GM18867 (cell line): ENCODE data around the gene TNS4.

ENCODE experiments used
- ATAC-seq: cut with Tn5 transposase; IDR thresholded peaks from one replicate; pipeline ENCODE4 v1.9.1; 2021; ENCODE audit warnings: mild to moderate bottlenecking, moderate library complexity; ENCODE audit not compliant: unreplicated experiment

Gene TNS4

DNA sequence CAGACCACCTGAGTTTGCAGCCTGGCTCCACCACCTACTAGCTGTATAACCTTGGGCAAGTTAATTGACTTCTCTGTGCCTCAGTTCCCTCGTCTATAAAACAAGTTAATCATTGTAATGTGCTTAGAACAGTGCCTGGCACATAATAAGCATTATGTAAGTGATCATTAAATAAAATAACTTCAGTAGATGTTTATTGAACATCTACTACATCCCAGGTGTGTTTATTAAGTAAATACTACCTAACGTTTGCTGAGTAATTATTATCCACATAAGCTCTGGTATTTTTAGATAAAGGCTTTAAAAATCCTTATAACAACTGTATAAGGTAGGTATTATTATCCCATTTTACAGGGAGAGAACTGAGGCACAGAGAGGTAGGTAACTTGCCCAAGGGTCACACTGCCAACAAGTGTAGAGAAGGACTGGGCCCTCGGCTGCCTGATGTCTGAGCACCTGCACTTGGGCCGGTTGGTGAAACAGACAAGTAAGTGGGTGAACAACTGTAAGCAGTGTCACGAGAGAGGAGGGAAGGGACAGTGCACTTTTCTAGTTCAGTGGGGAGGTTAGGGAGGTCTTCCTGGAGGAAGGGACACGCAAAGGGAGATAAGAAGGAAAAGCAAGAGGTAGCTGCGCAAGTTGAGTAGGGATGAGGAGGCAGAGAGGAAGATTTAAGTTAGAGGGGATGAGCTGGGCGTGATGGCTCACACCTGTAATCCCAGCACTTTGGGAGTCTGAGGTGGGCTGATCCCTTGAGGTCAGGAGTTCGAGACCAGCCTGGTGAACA lies 4.6 kb downstream of the TNS4 start:
- ATAC-seq = no peak

DNA sequence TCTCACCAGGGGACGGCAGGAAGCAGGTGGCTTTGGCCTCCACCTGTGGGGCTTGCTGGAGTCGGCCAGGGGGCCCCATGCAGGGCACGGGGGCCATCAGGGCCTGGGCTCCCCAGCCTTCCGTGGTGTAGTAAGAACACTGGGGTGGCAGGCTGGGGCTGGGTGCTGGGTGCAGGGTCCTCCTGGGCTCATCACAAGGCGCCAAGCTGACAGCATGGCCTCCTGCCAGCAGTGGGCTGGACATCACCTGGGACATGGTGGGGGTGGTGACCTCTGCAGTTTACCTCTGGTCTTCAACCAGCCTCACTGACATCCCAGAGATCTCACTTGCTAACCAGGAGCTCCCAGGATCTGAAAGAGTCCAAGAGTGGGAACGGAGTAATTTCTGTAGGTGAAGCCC lies 5.3 kb downstream of the TNS4 start:
- ATAC-seq = no peak

DNA sequence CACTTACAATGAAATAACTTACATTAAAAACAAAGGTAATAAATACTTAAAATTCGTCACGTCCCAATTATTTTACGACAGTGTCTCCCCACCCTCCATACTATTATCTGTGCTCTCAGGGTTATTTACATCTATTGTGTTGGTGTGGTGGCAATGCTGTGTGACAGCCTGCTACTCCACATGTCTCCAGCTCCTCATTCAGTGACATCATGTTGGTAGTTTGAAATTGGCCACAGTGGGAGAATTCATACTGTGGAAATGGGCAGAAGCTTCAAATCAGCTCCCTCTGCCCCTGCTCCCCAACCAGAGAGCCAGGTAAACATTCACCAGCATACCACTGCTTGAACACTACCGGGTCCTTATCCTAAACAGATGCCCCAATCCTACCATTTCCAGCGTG lies 6.3 kb downstream of the TNS4 start:
- ATAC-seq = no peak

DNA sequence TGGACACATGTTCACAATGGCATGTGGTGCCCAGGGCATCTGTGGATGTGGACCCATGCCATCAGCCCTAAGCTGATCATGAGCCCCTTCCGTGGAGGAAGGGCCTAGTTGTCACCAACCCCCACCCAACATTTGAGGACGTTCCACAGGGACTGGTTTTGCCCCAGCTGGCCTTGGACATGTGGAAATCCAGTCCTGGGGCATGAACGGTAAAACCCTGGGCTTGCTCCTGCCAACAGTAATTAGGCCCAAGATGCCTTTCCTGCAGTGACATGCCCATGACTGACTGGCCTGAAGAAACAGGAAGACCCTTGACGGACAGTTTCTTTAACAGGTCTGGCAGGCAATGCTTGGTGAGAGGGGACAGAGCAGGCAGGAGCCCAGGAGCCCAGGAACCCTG lies 7.7 kb downstream of the TNS4 start:
- no peak for ATAC-seq

DNA sequence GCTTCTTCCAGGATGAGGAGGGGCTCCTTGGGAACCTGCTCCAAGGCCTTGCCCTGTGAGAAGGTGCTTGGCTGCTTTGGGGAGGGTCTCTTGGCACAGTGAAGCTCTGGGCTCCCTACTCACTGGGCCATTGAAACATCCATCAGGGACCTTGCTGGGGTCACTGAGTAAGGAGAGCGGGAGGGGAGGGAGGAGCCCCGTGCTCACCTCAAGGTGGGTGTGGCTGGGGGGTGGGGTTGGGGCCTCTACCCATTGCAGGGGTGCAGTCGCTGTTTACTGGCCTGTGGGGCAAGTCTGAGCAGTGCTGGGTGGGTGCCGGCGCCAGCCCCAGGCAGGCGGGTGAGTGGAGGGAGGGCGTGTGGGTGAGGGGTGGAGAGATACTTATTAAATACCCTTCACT lies 9.9 kb downstream of the TNS4 start:
- no peak for ATAC-seq

DNA sequence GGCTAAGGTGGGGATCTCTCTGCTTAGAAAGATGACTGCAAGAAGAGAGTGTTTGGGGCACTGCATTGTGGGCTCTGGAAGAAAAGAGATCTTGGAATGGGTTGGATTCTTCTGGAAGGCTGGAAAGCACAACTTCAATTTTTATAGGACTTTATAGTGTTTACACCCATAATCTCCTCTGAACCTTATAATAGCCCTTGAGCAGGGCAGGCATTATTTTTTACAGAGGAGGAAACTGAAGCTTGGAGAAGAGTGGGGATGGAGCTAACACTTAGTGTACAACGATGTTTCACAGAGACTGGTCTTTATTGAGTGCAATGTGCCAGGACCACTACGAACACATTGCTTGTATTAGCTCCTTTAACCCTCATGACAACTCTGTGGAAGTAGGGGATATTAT lies 10.4 kb downstream of the TNS4 start:
- ATAC-seq = no peak

DNA sequence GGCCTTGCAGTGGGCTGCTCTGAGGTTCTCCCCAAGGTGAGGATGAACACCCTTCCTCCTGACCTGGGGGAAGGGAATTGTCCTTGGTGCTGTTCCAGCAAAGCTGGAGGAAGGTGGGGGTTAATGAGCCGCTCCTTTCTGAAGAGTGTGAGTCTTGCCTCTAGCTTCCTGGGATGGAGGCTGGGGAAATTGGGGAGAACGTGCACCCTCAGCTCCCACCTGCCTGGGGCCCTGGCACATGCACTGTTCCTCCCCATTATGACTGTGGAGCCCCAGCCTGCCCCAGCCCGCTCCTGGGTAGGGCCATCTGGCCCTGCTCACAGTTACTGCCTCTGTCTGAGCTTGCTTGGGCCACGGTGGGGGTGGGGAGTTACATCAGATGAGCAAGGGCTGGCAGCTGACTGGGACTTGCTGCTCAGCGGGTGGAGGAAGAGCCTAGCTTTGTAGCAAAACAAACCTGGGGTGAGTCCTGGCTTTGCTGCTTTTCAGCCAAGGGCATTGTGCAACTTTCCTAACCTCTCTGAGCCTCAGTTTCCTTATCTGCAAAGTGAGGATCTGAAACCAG lies 11.1 kb downstream of the TNS4 start:
- no peak for ATAC-seq

DNA sequence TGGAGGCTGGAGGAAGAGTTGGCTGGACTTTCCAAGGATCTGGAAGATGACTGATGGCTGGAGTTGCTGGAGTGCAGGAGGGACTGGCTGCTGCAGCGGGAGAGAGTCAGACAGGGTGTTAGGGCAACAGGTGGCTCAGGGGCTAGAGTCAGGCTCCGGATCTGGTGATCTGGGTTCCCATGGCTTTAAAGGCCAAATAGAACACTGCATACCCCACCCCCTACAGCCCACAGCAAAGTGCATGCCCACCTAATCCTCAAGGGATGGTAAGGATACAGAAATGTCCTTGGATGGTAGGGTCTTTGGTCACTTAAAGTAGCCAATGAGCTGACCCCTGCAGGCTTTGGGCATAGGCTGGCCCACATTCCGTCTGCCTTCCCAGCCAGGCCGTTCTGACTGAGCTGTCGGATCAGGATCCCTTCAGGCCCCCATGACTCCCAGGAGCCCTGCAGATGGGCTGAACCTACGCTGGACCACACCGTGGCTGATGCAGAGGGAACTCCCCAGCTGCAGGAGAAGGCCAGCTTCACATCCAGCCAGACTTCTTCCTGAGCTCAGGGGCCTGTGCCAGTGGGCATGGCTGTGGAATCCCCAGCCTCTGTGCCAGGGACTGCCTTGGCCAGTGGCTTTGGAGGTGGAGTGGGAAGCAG lies 13.9 kb downstream of the TNS4 start:
- no peak for ATAC-seq

DNA sequence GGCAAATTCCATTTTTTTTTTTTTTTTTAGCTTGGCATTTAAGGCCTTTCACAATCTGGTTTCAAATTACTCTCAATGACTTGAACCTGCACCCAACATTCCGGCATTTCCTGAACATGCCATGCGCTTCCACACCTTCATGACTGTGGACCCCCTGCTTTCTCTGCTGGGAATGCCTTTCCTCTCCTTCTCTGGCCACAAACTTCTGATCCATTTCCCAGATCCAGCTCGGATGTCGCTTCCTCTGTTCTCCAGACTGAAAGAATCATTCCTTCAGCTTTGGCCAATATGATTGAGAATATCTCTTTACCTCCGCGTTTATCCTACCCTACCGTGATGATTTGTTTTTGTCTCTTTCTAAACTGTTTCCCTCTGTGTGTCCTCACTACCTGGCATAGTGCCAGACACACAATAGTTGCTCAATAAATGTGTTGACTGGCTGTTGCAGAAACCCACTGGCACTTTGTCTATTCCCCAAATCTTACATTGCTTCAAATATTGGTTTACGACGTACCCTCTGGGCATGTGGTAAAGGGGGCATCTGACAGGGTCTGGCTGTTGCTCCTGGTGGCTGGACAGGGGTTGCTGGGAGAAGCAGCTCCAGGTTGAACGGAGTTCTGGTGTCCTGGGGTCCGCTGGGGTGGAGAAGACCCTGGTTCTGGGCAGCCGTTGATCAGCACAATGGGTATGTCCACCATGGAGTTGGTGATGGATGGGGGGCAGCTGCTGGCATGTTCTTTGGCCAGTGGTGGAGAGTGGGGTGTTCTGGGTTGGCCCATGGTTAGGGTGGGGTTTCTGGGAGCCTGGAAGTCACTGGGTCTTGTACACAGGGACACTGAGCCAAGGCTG lies 14.7 kb downstream of the TNS4 start:
- ATAC-seq = no peak

DNA sequence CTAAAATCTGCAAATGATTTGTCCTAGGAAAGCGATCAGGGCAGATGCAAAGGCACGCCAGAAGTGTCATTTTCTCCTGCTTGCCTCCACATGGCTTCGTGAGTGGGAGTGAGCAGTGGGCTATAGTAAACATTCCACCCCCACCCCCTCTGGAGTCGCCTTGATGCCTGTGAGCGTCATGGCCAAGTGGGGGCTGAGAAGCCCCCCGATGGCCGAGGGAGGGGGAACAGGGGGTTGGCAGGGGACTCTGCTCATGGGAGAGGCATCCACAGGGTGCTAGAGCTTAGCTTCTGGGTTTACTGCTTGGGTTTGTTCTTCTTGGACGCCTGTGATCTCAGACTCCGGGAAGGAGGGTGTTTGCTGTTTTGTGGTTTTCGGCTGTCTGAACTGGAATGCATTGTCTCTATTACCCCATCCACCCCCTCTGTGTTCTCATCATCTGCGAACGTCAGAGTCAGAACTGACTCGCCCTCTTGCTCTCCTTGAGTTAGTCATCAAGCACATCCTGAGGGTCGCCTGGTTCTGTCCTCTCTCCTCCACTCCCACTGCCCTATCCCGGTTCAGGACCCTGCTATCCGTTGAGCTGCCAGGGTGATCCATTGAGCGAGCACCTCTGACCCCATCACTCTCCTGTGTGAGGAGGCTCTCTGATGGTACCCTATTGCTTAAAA lies 15.4 kb downstream of the TNS4 start:
- ATAC-seq = no peak

DNA sequence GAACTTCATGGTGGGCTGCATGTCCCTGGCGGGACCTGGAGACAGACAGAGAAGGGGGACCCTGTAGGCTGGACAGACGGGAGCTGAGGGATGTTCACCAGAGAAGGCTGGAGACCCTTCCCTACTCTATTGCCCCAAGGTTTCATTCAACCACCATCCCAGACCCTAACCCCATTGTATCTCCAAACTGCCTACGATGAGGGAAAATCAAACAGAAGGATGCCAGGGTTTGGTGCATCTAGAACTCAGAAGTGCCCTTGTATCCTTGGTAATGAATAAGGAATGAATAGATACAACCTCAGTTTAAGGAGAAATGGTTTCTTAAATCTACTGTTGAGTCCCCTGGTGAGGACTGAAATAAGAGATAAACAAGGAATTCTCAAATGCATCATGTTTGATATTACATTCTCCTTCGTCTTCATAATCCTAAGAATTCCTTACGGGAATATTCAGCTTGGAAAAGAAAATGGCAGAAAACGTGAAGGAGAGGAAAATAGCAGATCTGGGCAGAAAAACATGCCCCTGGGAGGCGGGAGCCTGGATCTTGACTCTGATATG lies 16.4 kb downstream of the TNS4 start:
- no peak for ATAC-seq

DNA sequence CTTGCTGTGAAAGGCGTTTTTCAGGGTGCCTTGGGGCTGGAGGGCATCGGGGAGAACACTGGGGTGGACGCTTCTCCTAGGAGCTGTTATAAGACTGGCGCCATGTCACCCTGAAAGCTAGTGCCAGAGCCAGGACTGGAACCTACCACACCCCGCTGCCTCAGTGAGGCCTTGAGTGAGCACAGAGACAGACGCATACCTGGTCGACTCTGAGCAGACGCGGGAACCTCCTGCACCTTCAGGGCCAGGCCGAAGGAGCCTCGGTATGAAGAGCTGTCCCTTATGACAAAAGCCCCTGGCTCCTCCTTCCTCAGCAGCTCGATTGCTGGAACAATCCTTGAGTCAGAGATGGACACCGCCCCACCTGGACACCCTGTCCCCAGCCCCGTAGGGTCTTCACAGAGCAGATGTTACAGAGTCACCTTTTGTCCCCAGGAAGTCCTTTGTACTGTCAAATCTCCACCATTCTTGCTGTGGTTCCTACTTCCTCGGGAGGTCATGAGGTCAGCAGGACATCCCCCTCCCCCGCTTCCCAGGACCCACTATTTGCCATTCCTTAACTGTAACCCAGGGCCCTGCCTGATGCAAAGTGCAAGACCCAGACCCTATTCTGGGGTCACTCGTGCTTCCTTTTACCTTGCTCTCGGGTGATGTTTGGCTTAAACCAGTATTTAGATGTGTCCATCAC lies 17.0 kb downstream of the TNS4 start:
- no peak for ATAC-seq

DNA sequence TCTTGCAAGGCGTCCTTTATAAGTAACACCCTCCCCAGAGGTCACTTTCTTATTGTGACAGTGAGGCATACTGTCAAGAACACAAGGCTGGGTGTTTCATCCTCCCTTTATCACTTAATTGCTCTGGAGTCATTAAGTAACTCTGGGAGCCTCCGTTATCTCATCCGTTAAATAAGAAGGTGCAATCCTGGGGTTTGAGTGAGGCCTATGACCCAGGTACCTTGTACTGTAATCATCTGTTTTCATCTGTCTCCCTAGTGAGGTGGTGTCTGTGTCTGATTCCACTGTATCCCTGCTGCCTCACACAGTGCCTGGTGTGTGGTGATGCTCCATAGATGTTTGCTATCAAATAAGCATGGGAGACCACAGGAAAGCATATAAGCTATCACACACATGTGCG lies 17.7 kb downstream of the TNS4 start:
- ATAC-seq = no peak

DNA sequence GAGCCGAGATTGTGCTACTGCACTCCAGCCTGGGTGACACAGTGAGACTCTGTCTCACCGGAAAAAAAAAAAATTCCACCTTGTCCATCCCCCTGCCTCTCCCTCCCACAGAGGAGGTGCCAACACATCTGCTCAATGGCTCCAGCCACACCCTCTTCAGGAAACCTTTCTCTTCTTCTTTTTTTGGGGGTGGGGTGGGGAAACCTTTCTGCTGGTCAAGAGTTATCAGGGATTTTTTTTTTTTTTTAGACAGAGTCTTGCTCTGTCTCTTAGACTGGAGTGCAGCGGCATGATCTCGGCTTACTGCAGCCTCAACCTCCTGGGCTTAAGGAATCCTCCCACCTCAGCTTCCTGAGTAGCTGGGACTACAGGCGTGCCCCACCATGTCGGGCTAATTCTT lies 18.7 kb downstream of the TNS4 start:
- ATAC-seq = no peak

DNA sequence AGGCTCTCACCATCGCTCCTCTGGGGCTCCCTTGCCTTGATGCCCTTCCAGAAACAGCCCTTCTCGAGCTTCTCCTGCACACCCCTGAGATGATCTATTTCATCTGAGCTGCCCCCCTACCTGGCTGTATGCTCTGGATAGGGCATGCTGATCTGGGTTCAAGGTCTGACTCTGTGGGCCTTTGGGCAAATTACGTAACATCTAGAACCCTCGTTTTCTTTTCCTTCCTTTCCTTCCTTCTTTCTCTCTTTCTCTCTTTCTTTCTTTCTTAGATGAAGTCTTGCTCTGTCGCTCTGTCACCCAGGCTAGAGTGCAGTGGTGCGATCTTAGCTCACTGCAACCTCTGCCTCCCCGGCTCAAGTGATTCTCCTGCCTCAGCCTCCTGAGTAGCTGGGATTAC lies 20.3 kb downstream of the TNS4 start:
- ATAC-seq = no peak

DNA sequence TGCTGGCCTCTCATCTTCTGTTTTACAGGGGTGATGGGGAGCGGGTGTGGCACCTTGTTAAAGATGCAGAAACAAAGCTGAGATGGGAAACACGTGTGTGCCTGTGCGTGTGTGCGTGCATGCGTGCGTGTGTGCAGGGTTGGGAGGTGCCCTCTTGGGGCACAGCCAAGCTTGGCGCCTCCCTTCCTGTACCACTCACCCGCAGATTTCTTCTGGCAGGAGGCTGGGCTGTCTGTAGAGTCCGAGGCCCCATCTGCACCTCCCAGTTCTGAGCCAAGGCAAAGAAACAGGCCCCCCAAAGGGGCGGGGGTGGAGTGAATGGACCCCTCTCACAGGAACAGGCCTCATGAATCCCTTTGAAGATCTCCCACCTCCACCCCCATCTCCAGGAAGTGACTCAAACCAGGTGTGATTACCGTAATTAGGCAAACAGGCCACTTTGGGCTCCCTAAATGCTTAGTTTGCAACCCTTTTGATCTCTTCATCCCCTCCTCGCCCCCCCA lies 20.9 kb downstream of the TNS4 start:
- ATAC-seq = no peak

DNA sequence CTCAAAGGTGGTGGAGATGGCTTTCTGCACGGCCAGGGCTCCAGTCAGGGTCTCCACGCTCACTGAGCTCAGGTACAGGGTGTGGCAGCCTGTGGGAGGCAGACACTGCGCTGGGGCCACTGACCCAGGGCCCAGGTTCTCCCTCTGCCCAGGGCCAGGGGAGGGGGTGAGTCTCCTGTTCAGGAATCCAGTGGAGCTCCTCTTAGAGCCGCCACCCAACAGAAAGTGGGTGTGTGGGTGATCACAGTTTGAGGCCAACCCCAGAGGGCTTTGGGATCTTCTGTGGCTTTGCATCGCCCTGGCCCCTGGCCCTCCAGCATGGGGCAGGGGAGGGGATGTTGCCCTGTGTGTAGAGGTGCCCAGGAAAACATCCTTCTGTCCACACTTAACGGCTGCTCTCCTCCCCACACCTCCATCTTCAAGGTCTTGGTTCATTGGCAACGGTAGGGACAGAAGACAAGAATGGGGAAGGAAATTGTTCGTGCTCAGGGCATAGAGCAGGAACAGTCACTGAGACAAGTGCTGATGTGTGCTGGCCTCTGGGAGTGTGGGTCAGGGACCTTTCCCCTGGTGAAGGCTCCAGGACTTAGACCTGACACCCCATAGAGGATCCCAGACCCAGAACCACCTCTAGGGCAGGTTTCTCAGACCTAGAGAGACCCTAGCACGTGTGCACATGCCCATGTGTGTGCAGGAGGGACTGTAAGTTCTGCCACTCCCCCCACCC lies 21.5 kb downstream of the TNS4 start:
- no peak for ATAC-seq

DNA sequence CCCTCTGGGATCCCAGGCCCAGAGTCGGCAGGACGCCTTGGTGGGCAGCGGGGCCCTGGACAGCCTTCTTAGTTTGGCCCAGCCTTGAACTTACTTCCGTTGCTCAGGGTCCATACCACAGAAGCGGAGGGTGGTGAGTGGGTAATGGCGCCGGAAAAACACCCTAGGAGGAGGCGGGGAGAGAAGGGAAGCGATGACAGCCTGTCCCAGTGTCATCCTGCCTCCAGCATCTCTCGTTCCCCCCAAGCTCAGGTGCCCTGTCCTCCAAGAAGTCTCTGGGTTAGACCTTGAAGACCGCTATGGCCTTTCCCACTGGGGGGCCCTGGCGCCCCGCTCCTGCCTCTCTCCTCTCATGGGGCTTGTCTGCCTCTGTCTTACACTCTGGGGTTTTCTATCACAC lies 22.9 kb downstream of the TNS4 start:
- ATAC-seq = no peak

DNA sequence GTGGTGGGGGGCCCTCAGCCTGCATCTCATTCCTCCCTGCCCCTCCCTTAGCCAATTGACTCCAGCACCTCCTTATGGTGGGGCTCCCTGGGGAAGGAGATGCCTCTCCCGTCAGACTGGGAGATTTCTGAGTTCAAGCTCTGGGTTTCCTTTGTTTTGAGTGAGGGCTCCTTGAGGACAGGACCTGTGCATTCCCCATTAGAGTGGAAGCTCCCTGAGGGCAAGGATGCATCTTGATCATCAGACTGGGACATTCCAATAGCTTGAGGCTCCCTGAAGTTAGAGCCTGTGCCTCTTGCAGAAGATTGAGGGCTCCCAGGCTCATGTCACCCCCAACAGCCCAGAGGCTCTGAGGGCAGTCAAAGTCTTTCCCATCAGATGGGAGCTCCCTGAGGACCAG lies 23.6 kb downstream of the TNS4 start:
- no peak for ATAC-seq
